Liver (tissue), 9 donors: ENCODE results near the gene EOMES. TPM values are rescaled to one million over a fixed set of nuclear protein-coding genes. Genes with fewer than 3 reads are reported as not detected.

ENCODE experiments used
- DNase-seq: peaks from one replicate; pipeline ENCODE4 v3.0.0-alpha.2; 2017; ENCODE audit warnings: low spot score
- H3K27ac ChIP-seq, 2 donors: one replicate each; pipeline ENCODE4 v1.7.0; 2013; ENCODE audit warnings: inconsistent platforms in 2 of 2, low read length in 2 of 2, control low read depth in 1 of 2, low read depth in 1 of 2, mild to moderate bottlenecking in 1 of 2
- H3K27me3 ChIP-seq, 4 donors: one replicate each; pipeline versions ENCODE4 v1.6.1 to v1.7.0; 2013; ENCODE audit warnings: low read length in 3 of 4, inconsistent platforms in 1 of 4, mild to moderate bottlenecking in 1 of 4, moderate library complexity in 1 of 4; ENCODE audit not compliant: control insufficient read depth in 4 of 4, insufficient read depth in 4 of 4
- H3K36me3 ChIP-seq, 4 donors: one replicate each; pipeline versions ENCODE4 v1.6.1 to v1.7.0; 2013; ENCODE audit warnings: low read length in 3 of 4, mild to moderate bottlenecking in 3 of 4, low read depth in 1 of 4, moderate library complexity in 1 of 4; ENCODE audit not compliant: control insufficient read depth in 4 of 4, insufficient read depth in 3 of 4
- H3K4me1 ChIP-seq, 4 donors: one replicate each; pipeline versions ENCODE4 v1.6.1 to v1.7.0; 2013; ENCODE audit warnings: low read length in 3 of 4, mild to moderate bottlenecking in 3 of 4, moderate library complexity in 1 of 4; ENCODE audit not compliant: control insufficient read depth in 4 of 4, insufficient read depth in 4 of 4
- H3K4me3 ChIP-seq, 3 donors: one replicate each; pipeline versions ENCODE4 v1.6.1 to v1.7.0; 2013; ENCODE audit warnings: low read length in 3 of 3, control low read depth in 1 of 3, low read depth in 1 of 3, mild to moderate bottlenecking in 1 of 3
- H3K9ac ChIP-seq, 2 donors: one replicate each; pipeline ENCODE4 v1.7.0; 2013; ENCODE audit warnings: low read length in 2 of 2, mild to moderate bottlenecking in 2 of 2, moderate library complexity in 2 of 2, control low read depth in 1 of 2, low read depth in 1 of 2
- H3K9me3 ChIP-seq, 4 donors: one replicate each; pipeline versions ENCODE4 v1.6.1 to v1.7.0; 2013; ENCODE audit warnings: low read length in 3 of 4; ENCODE audit not compliant: control insufficient read depth in 4 of 4
- EGR1 ChIP-seq, 2 donors: IDR thresholded peaks; 2 replicates each; pipeline ENCODE4 v1.6.1; 2016 to 2018; ENCODE audit warnings: antibody characterized with exemption in 2 of 2, low read depth in 2 of 2
- FOXA1 ChIP-seq: IDR thresholded peaks from 2 replicates; pipeline ENCODE4 v1.6.1; 2016; ENCODE audit warnings: antibody characterized with exemption
- FOXA2 ChIP-seq: IDR thresholded peaks from 2 replicates; pipeline ENCODE4 v1.6.1; 2016; ENCODE audit warnings: antibody characterized with exemption
- GABPA ChIP-seq, 2 donors: IDR thresholded peaks in 1 of 2; conservative IDR thresholded peaks in 1 of 2; 2 replicates each; pipeline ENCODE4 v1.6.1; 2016; ENCODE audit warnings: antibody characterized with exemption in 2 of 2, mild to moderate bottlenecking in 1 of 2, moderate library complexity in 1 of 2
- HNF4A ChIP-seq, 2 donors: conservative IDR thresholded peaks; 2 replicates each; pipeline ENCODE4 v1.6.1; 2016; ENCODE audit warnings: antibody characterized with exemption in 2 of 2, mild to moderate bottlenecking in 2 of 2
- HNF4G ChIP-seq: IDR thresholded peaks from 2 replicates; pipeline ENCODE4 v1.6.1; 2016; ENCODE audit warnings: antibody characterized with exemption
- JUND ChIP-seq, 2 donors: IDR thresholded peaks; 2 replicates each; pipeline ENCODE4 v1.6.1; 2016; ENCODE audit warnings: antibody characterized with exemption in 2 of 2
- NR2F2 ChIP-seq: IDR thresholded peaks from 2 replicates; pipeline ENCODE4 v1.6.1; 2016; ENCODE audit warnings: antibody characterized with exemption
- RAD21 ChIP-seq, 2 donors: IDR thresholded peaks; 2 replicates each; pipeline ENCODE4 v1.6.1; 2016; ENCODE audit warnings: antibody characterized with exemption in 2 of 2, mild to moderate bottlenecking in 2 of 2
- RXRA ChIP-seq, 2 donors: IDR thresholded peaks; 2 replicates each; pipeline ENCODE4 v1.6.1; 2017 to 2018; ENCODE audit warnings: antibody characterized with exemption in 2 of 2, mild to moderate bottlenecking in 1 of 2
- SP1 ChIP-seq: IDR thresholded peaks from 2 replicates; pipeline ENCODE4 v1.6.1; 2018; ENCODE audit warnings: antibody characterized with exemption, mild to moderate bottlenecking
- TAF1 ChIP-seq: conservative IDR thresholded peaks from 2 replicates; pipeline ENCODE4 v1.6.1; 2016; ENCODE audit warnings: antibody characterized with exemption, mild to moderate bottlenecking
- YY1 ChIP-seq: IDR thresholded peaks from 2 replicates; pipeline ENCODE4 v1.6.1; 2016; ENCODE audit warnings: antibody characterized with exemption, mild to moderate bottlenecking
- ZBTB33 ChIP-seq: IDR thresholded peaks from 2 replicates; pipeline ENCODE4 v1.6.1; 2016; ENCODE audit warnings: antibody characterized with exemption
- WGBS: extraction: QIAGEN DNeasy Blood & Tissue Kit; methylation state at CpG from one replicate; pipeline ENCODE4 v1.1.7; 2013; 5-methylcytosine and 5-hydroxymethylcytosine counted together
- polyA plus RNA-seq, 2 donors: library from polyadenylated mRNA; stranded (reverse) in 1 of 2; unstranded in 1 of 2; fragments of 200-250 nt in 1 of 2; fragments of >200 nt in 1 of 2; fragmentation: Nextera tagmentation in 1 of 2; extraction: Ambion mirVana in 1 of 2; gene quantifications; one replicate each; pipeline versions ENCODE4 v1.2.1 to v1.2.3, GENCODE V29; 2013 to 2015
- total RNA-seq, 2 donors: library from RNA; depleted of rRNA; stranded (reverse); fragments of >200 nt; gene quantifications; one replicate each; pipeline ENCODE4 v1.2.3, GENCODE V29; 2014
- TF ChIP-seq, protein P1 (sequence below): IDR thresholded peaks from 2 replicates; pipeline ENCODE4 v1.6.1; 2016; ENCODE audit warnings: antibody characterized with exemption, mild to moderate bottlenecking
- TF ChIP-seq, protein P2 (sequence below): IDR thresholded peaks from 2 replicates; pipeline ENCODE4 v1.6.1; 2016; ENCODE audit warnings: antibody characterized with exemption
- TF ChIP-seq, protein P3 (sequence below): fragments of 150-350 bp; IDR thresholded peaks from 2 replicates; pipeline ENCODE4 v1.5.1; 2017; ENCODE audit warnings: improper control_type of control experiment, low read depth, low read length; ENCODE audit not compliant: missing input control
- TF ChIP-seq, protein P4 (sequence below): IDR thresholded peaks from 2 replicates; pipeline ENCODE4 v1.6.1; 2016; ENCODE audit warnings: antibody characterized with exemption
- donor health status: healthy.
- donor health status: healthy.
- donor health status: healthy.
- donor health status: healthy.
- donor health status: healthy.

The EOMES gene
- total and polyA plus RNA-seq, 4 donors = 0.39 to 0.75 (median 0.59) TPM

DNA sequence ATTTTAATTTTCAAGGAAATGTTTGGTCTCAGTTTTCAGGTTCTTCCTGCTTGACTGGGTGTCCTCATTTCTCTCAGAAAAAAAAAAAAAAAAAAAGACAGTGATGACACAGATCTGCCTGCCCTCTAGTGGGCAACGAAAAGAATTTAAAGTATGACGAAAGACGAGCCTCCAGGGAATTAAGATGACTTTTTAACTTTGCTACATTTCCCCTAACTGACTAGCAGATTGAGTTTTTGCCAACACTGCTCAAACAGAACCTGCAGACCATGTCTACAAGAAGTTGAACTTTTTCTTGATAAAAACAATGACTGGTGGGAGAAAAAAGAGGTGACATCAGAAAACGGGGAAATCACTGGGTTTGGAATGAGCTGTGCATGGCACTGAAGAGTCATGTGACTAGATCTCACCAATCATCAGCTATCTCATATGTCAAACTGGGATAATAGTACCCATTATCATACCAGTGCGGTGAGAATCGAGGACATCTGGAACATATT, 40.8 kb downstream of the EOMES start:
- peaks cover 0 to 3% (median 0%) of the 10 kb centered on the region in 4 donors for H3K4me1 ChIP-seq
- TF ChIP-seq, protein P1, sequence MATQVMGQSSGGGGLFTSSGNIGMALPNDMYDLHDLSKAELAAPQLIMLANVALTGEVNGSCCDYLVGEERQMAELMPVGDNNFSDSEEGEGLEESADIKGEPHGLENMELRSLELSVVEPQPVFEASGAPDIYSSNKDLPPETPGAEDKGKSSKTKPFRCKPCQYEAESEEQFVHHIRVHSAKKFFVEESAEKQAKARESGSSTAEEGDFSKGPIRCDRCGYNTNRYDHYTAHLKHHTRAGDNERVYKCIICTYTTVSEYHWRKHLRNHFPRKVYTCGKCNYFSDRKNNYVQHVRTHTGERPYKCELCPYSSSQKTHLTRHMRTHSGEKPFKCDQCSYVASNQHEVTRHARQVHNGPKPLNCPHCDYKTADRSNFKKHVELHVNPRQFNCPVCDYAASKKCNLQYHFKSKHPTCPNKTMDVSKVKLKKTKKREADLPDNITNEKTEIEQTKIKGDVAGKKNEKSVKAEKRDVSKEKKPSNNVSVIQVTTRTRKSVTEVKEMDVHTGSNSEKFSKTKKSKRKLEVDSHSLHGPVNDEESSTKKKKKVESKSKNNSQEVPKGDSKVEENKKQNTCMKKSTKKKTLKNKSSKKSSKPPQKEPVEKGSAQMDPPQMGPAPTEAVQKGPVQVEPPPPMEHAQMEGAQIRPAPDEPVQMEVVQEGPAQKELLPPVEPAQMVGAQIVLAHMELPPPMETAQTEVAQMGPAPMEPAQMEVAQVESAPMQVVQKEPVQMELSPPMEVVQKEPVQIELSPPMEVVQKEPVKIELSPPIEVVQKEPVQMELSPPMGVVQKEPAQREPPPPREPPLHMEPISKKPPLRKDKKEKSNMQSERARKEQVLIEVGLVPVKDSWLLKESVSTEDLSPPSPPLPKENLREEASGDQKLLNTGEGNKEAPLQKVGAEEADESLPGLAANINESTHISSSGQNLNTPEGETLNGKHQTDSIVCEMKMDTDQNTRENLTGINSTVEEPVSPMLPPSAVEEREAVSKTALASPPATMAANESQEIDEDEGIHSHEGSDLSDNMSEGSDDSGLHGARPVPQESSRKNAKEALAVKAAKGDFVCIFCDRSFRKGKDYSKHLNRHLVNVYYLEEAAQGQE = no peak
- TF ChIP-seq, protein P2, sequence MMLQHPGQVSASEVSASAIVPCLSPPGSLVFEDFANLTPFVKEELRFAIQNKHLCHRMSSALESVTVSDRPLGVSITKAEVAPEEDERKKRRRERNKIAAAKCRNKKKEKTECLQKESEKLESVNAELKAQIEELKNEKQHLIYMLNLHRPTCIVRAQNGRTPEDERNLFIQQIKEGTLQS = peak; percentile 83
- TF ChIP-seq NR2F2 (no peak), FOXA1 (no peak), FOXA2 (no peak), HNF4G (no peak), SP1 (no peak), GABPA (IDR thresholded peaks at IDR 0.05 in 1 of 2, conservative IDR thresholded peaks at IDR 0.05 in 1 of 2) (no peak), RAD21 (IDR thresholded peaks at IDR 0.05) (peak; percentile 81 to 87), JUND (IDR thresholded peaks at IDR 0.05) (no peak), HNF4A (conservative IDR thresholded peaks at IDR 0.05) (no peak), RXRA (IDR thresholded peaks at IDR 0.05) (no peak), EGR1 (IDR thresholded peaks at IDR 0.05; ENCODE audit: low read depth in 2 of 2) (no peak), YY1 (no peak), TAF1 (no peak), ZBTB33 (no peak)
- TF ChIP-seq, protein P3, sequence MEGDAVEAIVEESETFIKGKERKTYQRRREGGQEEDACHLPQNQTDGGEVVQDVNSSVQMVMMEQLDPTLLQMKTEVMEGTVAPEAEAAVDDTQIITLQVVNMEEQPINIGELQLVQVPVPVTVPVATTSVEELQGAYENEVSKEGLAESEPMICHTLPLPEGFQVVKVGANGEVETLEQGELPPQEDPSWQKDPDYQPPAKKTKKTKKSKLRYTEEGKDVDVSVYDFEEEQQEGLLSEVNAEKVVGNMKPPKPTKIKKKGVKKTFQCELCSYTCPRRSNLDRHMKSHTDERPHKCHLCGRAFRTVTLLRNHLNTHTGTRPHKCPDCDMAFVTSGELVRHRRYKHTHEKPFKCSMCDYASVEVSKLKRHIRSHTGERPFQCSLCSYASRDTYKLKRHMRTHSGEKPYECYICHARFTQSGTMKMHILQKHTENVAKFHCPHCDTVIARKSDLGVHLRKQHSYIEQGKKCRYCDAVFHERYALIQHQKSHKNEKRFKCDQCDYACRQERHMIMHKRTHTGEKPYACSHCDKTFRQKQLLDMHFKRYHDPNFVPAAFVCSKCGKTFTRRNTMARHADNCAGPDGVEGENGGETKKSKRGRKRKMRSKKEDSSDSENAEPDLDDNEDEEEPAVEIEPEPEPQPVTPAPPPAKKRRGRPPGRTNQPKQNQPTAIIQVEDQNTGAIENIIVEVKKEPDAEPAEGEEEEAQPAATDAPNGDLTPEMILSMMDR = peak; percentile 68
- TF ChIP-seq, protein P4, sequence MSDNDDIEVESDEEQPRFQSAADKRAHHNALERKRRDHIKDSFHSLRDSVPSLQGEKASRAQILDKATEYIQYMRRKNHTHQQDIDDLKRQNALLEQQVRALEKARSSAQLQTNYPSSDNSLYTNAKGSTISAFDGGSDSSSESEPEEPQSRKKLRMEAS = no peak
- H3K36me3 ChIP-seq = no peaks in the 10 kb centered on the region
- no peaks in the 10 kb centered on the region for H3K9me3 ChIP-seq
- no peak for DNase-seq
- H3K4me3 ChIP-seq = peak overlapping the region in 1 of 3 donors; percentile 7
- H3K27ac ChIP-seq = no peak overlapping the region
- no peak overlapping the region for H3K9ac ChIP-seq
- WGBS = 23% methylated on average over 6 of the region's 6 CpGs
- no peaks in the 10 kb centered on the region for H3K27me3 ChIP-seq
